HG02798 (cell line): Measurements from ENCODE around the gene ETNK2.

ENCODE experiments used
- ATAC-seq: cut with Tn5 transposase; IDR thresholded peaks from one replicate; pipeline ENCODE4 v1.9.1; 2021; ENCODE audit warnings: mild to moderate bottlenecking; ENCODE audit not compliant: unreplicated experiment, poor library complexity

The ETNK2 gene

DNA sequence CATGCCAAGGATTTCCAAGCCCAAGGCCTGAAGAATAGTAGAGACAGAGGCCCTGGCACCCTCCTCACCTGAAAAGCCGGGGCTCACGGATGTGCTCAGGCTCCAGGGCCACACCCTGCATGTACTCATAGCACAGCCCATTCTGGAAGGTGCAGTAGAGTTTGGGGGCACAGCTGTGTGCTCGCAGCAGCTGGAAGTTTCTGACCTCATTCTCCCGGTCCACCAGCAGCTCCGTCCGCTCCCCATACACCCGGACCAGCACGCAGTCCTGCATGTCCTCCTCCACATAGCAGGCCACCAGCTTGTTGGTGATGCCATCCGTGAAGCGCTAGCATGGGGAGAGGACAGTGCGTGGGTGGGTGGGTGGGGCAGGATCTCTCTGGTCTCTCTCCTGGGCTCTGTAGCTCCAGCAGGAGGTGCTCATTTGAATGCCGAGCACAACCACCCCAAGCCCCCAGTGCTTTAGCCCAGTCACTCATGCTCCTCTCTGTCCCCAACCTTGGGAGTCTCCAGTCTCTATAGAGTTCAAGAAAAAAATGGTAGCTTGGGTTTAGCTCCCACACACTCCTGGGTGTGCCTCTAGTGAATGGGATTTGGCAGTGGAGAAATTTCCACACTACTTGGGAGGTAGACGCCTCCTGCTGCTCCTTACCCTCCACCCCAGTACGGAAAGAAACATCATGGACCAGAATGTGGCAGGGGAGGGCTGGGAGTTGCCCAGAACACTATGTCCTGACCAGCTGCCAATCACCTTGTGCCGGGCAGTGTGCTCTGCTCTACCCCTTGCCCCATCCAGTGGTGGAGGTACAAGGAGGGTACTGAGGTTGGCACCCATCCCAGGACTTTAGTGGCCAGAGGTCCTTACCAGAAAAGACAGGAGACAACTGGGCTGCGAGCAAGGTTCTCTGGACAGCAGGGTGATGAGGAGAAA is 1.9 kb downstream of the ETNK2 start:
- no peak for ATAC-seq

DNA sequence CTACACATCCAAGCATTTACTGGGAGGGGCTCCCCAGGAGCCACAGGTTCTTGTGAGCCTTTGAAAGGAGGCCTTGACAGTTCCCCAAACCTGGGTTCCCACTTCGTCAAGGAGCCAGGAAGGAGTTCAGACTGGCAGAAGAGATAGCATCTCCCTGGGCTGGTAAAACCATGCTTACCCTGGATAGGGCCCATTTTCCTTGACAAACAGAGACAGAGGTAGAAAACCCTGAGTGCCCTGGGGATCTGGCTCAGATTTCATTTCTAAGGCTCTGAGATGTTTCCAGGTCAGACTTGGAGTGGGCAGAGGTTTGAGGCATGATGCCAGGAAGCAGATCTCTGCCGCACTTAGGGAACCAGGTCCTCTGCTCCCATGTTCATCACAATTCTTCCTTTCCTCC is 2.7 kb downstream of the ETNK2 start:
- no peak for ATAC-seq

DNA sequence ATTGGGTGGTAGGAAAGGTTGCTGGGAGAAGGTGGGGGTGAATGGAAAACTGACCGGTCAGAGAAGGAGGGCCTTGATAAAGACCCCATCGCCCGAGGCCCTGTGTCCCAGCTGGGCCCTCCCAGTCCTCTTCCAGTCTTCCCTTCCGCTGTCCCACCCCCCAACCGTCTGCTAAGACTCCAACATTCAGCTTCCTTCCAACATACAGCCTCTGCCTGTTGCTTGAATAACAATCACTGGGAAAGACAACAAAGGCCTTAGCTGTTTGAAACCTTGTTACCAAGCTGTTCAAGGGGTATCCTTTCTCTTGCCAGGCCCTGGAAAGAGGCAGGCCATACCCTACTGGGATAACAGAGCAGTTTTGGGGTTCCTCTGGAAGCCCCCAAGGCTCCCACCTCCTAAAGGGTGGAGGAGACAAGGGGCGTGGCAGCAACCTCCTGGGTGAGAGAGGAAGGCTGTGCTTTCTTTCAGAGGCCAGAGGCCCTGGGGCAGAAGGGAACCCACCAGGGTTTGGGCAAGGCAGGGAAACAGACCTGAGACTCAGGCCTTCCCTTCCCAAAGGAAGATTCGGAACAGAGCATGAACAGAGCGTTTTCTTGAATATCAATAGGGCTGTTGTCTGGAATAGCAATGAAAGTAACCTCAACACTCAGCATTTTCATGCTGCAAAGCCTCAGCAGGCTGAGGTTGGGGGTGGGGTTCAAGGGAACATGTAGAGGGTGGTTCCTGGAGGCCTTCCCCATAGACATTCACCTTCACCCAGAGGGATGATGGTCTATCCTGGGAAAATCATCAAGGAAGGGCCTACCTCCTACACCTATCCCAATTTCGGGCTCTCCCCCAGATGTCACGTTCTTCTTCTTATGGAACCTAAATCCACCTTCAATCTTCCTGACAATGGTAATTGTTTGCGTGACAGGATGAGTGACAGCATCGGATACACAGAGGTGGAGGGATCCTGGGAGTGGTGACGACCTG is 4.1 kb downstream of the ETNK2 start:
- ATAC-seq, result no peak

DNA sequence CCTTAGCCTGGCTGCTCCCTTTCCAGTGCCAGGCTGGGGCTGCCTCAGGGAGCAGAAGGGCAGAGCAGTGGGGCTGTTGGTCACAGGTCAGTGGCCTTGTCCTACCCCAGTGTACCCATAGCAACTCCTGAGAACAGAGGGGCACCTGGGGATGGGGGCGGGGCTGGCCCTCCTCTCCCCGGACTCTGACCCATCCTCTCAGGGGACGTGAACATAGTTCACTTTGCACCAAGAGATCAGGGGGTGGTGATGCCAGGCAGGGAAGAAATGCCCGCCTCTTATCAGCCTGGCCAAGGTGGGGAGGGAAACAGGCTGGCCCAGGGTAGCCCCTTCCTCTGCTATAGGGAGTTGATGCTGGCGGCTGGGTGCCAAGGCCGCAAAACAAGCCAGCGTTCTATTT is 4.9 kb downstream of the ETNK2 start:
- no peak for ATAC-seq

DNA sequence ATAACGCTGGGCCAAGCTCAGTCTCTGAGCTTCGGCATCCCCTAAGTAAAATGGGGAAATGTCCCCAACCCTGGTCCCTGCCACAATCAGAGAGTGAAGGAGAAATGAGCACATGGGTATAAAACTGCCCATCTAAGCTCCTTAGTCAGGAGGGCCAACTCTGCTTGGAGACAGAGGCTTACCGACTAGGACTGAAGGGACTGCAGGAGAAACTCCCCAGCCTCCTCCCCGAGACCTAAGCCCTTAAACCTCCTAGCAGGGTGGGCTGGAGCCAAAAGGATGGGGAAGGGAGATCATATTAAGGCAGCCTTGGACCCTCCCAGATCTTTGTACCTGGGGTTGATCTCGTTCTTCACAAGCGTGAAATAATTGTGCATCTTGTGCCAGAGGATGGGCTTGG is 5.5 kb downstream of the ETNK2 start:
- no peak for ATAC-seq

DNA sequence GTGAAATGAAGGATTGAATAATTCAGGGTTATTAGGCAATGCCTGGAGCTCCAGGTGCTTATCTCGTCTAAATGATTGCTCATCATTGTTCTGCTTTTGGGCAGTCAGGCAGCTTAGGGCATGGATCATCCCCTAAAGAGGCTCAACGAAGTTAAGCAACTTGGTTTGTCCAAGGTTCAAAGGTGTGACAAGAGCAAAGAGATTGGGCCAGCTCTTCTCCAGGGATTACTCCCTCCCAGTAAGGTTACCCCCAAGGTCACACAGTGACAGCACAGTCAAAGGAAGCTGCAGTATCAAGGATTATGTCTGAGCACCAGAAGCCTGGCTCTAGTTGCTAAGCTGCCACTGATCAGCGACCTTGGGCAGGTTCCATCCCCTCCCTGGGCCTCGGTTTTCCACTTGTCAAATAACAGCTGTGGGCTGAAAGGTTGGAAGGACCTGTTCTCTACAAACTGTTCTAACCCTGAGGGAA is 6.8 kb downstream of the ETNK2 start:
- ATAC-seq, result no peak

DNA sequence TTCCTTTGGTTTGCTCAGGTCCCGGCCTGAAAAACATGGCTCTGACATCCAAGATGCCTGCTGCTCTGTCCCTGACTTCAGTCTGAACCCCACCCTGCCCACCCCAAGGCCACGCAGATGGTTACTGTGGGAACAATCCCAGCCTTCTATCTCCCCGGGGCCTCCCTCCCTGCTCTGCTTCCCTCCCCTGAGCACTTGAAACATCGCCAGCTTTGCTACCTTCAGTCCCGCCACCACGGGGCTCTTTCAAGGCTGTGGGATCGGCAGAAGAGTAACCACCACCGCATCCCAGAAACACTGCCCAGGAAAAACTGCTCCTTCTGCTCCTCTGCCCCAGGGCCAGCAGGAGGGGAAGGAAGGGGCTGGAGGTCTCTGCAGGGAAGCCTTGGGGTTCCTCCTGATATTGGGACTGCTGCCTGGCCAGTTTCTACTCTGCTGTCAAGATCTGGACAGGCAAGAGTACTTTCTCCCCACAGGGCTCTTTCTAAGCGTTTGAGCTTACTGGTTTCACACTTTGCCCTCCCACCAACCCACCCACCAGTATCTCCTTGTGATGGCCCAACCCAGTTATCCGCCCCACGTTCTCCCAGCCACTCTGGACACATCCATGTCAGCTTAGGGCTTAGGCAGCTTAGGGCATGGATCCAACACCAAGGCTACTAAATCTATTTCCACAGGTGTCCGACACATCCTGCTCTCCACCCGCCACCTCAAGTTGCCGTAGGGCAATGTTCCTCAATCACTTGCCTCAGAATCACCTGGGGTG is 8.4 kb downstream of the ETNK2 start:
- no peak for ATAC-seq

DNA sequence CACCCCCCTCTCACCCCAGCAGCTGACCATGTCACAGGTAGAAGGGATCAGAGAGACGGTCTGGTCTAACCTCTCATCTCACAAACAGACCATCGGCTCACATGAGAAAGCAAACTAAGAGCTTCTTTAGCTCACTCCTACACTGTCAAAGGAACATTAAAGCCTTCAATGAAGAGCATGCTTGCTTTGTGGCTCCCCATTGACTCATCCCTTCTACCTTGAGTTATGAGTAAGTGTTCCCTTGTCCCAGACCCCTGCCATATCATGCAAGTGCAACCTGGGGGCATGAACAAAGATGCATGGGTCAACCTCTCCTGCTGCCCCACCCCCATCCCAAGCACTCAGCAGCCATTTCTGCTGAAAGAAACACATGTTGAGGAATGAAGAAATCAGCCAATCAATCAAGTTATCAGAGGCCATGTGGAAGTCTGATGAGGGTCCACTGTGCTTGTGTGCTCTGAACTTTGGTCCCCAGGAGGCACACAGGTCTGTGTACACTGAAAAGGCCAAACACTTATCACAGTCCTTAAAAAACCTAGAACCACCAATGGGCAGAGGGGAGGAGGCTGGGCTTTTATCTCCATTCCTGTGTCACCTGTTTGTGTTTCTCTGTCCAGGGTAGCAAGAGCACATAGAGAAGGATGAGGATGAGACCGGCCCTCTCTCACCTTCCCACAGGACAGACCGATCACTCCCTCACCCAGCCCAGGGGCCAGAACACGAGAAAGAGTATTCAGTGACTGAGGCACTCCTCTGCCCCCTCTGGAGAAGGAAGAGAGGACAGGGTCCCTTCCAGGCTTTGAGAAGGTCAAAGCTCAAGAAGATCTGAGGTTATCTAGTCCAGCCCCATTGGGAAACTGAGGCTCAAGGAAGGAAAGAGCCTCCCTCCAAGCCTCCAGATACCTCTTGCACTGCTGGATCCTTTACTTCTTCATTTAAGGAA is 9.5 kb downstream of the ETNK2 start:
- no peak for ATAC-seq

DNA sequence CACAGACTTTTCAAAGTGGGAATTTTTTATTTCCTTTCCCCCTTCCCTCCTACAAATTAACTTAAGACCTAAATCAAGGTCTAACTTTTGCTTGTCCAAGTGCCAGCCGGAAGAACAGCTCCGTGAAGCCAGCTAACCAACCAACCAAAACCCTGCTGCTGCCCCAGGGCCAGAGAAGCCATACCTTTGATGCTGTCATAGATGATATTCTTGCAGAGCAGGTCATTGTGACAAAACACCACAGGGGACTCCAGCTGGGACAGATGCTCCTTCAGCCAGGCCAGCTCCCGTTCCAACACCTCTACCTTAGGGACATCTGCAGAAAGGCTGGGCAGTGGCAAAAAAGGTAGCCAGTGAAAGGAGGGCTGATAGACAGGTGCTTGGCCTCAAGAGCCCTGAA is 10.7 kb downstream of the ETNK2 start:
- ATAC-seq, result no peak

DNA sequence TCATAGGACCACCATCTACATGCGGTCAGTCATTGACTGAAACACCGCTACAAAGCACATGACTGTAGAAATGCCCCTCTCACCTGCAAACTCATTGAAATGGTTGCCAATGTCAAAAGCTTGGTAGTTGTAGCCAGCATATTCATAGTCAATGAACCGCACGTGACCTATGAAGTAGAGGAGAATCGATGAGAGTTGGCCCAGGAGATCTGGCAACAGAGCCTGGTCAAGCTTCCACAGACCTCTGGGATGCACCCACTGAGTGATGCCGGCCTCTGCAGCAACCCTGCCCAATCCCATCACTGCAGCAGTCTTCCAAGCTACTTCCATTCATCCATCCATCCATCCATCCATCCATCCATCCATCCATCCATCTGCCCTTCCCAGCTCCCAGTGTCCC is 11.9 kb downstream of the ETNK2 start:
- no peak for ATAC-seq

DNA sequence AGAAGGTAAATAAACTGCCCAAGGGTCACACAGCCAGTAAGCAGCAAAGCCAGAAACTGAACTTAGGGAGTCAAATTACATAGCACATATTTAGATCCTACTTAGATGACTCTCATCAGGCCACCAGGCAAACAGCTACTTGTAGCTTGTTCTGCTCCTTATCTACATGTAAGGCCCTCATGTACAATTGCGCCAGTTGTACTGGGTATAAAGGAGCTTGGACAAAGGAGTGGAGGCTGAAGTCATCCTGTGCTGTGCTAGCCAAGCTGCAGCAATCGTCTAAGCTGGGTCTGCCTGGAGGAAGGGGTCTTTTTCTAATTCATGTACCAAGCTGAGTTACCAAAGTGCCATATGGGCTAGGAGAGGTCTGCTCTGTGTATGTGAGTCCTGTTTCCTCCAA is 12.8 kb downstream of the ETNK2 start:
- ATAC-seq, result no peak

- ATAC-seq, result no peak
Observed at GRCh38 chr1:204136814-204137213, 15.0 kb downstream of the ETNK2 start.

GRCh38 chr1:204134103-204134502 is 17.7 kb downstream of the ETNK2 start:
- no peak for ATAC-seq

- no peak for ATAC-seq
Observed at GRCh38 chr1:204132718-204133117, 19.1 kb downstream of the ETNK2 start.

GRCh38 chr1:204131978-204132377 is 19.9 kb downstream of the ETNK2 start:
- ATAC-seq, result no peak

GRCh38 chr1:204130981-204131892 is 20.6 kb downstream of the ETNK2 start:
- no peak for ATAC-seq

GRCh38 chr1:204130178-204130577 is 21.7 kb downstream of the ETNK2 start:
- ATAC-seq, result no peak
